ENCODE data around the gene NACC2. TPM values are rescaled to one million over a fixed set of nuclear protein-coding genes. Genes with fewer than 3 reads are reported as not detected.

Gene NACC2
- total and polyA plus RNA-seq, 2 donors (not counting 3 experiments of a cell fraction or from before 2014, with no cell fraction given), result 15.8 to 27.1 TPM

- no peak for FAIRE-seq
- peaks cover 3 to 4% of the 10 kb centered on the region in 2 experiments for H3K36me3 ChIP-seq (ENCODE audit: control insufficient read depth in 2 of 2, extremely low read depth in 1 of 2, insufficient read depth in 2 of 2, low read length in 2 of 2)
- intact Hi-C loops (cut with micrococcal nuclease) (loop anchor here (1.0 to 5.0 kb wide), 6 partner anchors 41 to 144 kb away; partner anchors contain the start of genes NACC2 and TMEM250), dilution Hi-C loops (cut with MboI; ENCODE audit: extremely low pct_ligation_motif_present, low sequenced_read_pairs) (no loop called here)
- no peaks in the 10 kb centered on the region for H3K9me3 ChIP-seq (replicated peaks; ENCODE audit: control insufficient read depth, insufficient read depth, low read length)
- peaks cover 40% of the 10 kb centered on the region for H3K79me2 ChIP-seq (ENCODE audit: control insufficient read depth, insufficient read depth, low read length)
- no peak overlapping the region for H2AFZ ChIP-seq (ENCODE audit: low read depth, low read length)
- CTCF ChIA-PET, result interaction anchor here (1.0 to 4.5 kb wide), 4 partner anchors 21 to 188 kb away, joined by 3 to 31 read pairs (median 10); no protein-coding TSS in a partner anchor
- POLR2A ChIA-PET, result no interaction called here
- no peaks in the 10 kb centered on the region for H3K9me1 ChIP-seq (replicated peaks; ENCODE audit: control insufficient read depth, extremely low read depth, insufficient read depth, low read length)
- H3K4me3 ChIP-seq (replicated peaks in 1 of 3; ENCODE audit: insufficient read depth in 1 of 3, low read depth in 1 of 3, low read length in 3 of 3), result peak overlapping the region in 2 of 3 experiments; percentile 1 to 19
- peak overlapping the region; percentile 66 for H3K27ac ChIP-seq (ENCODE audit: insufficient read depth, low read depth, low read length)
- H3K9ac ChIP-seq (replicated peaks; ENCODE audit: extremely low read depth, insufficient read depth, low read length), result peak overlapping the region; percentile 34
- BruUV-seq (replicated peaks), result no TSS peak
- no peaks in the 10 kb centered on the region for H3K27me3 ChIP-seq (ENCODE audit: control insufficient read depth in 2 of 2, insufficient read depth in 2 of 2, low read length in 2 of 2)
- peak overlapping the region; percentile 46 for H3K4me2 ChIP-seq (ENCODE audit: insufficient read depth, low read length)
- DNase-seq (ENCODE audit: low read depth, low spot score), result no peak
- TF ChIP-seq MAX (IDR thresholded peaks at IDR 0.05; ENCODE audit: insufficient read depth, insufficient read length) (no peak), JUN (IDR thresholded peaks at IDR 0.05; ENCODE audit: borderline replicate concordance, insufficient read depth, insufficient read length, low read depth) (no peak), MYC (IDR thresholded peaks at IDR 0.05; ENCODE audit: low read depth, low read length) (no peak), FOS (IDR thresholded peaks at IDR 0.05; ENCODE audit: borderline replicate concordance, insufficient read depth, low read length) (no peak), CTCF (IDR thresholded peaks at IDR 0.05; ENCODE audit: extremely low read depth in 1 of 2, insufficient read depth in 1 of 2, low read depth in 1 of 2, low read length in 2 of 2) (no peak), EZH2 (IDR thresholded peaks at IDR 0.05; ENCODE audit: borderline replicate concordance, low read depth, low read length, severe bottlenecking) (no peak), POLR2AphosphoS5 (IDR thresholded peaks at IDR 0.05; ENCODE audit: insufficient read depth, low read depth, low read length) (no peak), POLR2A (IDR thresholded peaks at IDR 0.05; ENCODE audit: low read depth, low read length) (no peak), GATA2 (IDR thresholded peaks at IDR 0.05; ENCODE audit: insufficient read depth, insufficient read length, low read depth, low read length) (no peak)
- peaks cover 33% of the 10 kb centered on the region for H3K4me1 ChIP-seq (ENCODE audit: control insufficient read depth, extremely low read depth, insufficient read depth, low read length)
- no peaks in the 10 kb centered on the region for H4K20me1 ChIP-seq (replicated peaks; ENCODE audit: control insufficient read depth, extremely low read depth, insufficient read depth, low read length)
These were observed 42.6 kb downstream of the NACC2 start for GRCh38 chr9:136052472-136052880.
